ENCODE results near the gene LRCH3.
A peak's percentile ranks its signal among the peaks of the same experiment; 100 is the strongest.

The LRCH3 gene

DNA sequence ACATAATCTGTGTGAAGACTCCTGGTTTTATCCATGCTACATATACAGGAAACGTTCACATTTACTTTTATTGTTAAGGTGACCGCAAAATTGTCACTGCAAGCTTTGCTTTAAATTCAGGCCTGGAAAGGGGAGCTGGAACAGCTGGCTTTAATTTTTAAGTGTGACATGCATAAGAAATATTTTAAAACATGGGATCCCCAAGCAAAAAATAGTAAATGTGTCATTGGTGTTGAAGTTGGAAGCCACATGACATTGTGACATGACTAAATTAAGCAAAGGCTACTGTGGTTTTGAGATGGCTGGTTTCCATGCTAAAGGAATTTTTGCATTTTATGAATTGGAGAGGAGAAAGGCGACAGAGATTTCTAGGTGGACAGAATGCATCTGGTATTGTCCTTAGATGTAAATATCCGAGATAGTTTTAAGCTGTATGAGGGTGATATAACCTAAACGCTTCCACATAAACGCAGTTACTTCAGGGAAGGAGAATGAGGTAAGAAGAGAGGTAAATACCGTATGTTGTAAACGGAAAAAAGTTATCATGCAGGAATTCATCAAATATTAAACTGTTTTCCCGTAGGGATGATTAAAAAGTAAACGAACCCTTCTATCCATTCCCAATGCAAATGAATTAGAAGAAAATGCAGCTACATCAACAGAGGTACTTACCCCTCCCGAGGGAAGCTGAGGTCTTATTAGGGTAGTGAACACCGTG, 42.3 kb upstream of the LRCH3 start:
- Histone ChIP-seq H3K27ac (ENCODE audit: poor library complexity, severe bottlenecking) (peak overlapping the region; percentile 80), H3K4me1 (ENCODE audit: insufficient read depth, poor library complexity, severe bottlenecking) (peaks cover 6% of the 10 kb centered on the region), H3K4me3 (ENCODE audit: severe bottlenecking) (peak overlapping the region; percentile 54), H3K36me3 (ENCODE audit: low read depth) (no peaks in the 10 kb centered on the region), H3K27me3 (ENCODE audit: insufficient read depth, poor library complexity, severe bottlenecking) (no peaks in the 10 kb centered on the region), H3K9me3 (ENCODE audit: severe bottlenecking) (no peaks in the 10 kb centered on the region)
- DNase-seq (ENCODE audit: low spot score): no peak
- TF ChIP-seq, protein P1, sequence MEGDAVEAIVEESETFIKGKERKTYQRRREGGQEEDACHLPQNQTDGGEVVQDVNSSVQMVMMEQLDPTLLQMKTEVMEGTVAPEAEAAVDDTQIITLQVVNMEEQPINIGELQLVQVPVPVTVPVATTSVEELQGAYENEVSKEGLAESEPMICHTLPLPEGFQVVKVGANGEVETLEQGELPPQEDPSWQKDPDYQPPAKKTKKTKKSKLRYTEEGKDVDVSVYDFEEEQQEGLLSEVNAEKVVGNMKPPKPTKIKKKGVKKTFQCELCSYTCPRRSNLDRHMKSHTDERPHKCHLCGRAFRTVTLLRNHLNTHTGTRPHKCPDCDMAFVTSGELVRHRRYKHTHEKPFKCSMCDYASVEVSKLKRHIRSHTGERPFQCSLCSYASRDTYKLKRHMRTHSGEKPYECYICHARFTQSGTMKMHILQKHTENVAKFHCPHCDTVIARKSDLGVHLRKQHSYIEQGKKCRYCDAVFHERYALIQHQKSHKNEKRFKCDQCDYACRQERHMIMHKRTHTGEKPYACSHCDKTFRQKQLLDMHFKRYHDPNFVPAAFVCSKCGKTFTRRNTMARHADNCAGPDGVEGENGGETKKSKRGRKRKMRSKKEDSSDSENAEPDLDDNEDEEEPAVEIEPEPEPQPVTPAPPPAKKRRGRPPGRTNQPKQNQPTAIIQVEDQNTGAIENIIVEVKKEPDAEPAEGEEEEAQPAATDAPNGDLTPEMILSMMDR (IDR thresholded peaks at IDR 0.05; ENCODE audit: poor library complexity, severe bottlenecking): no peak
- ATAC-seq (ENCODE audit: low read depth): no peak

DNA sequence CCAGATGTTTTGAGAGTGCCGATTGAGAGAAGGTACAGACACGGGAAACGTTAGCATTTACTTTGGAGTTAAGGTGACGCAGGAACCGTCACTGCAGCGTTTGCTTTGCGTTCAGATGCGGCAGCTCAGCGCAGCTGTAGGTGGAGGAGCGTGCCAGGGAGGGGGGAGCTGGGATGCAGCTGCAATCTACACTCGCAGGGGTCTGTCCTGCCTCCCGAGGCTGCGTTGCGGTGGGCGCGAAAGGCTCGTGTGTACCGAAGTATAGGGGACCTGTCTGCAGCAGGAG, 41.8 kb upstream of the LRCH3 start:
- ATAC-seq (ENCODE audit: low read depth): peak; percentile 56
- H3K4me3 ChIP-seq (ENCODE audit: severe bottlenecking): peak overlapping the region; percentile 54
- H3K4me1 ChIP-seq (ENCODE audit: insufficient read depth, poor library complexity, severe bottlenecking): peaks cover 8% of the 10 kb centered on the region
- no peaks in the 10 kb centered on the region for H3K9me3 ChIP-seq (ENCODE audit: severe bottlenecking)
- no peak for DNase-seq (ENCODE audit: low spot score)
- H3K27ac ChIP-seq (ENCODE audit: poor library complexity, severe bottlenecking): peak overlapping the region; percentile 80
- TF ChIP-seq, protein P1 (IDR thresholded peaks at IDR 0.05; ENCODE audit: poor library complexity, severe bottlenecking): no peak
- H3K27me3 ChIP-seq (ENCODE audit: insufficient read depth, poor library complexity, severe bottlenecking): no peaks in the 10 kb centered on the region
- no peaks in the 10 kb centered on the region for H3K36me3 ChIP-seq (ENCODE audit: low read depth)

DNA sequence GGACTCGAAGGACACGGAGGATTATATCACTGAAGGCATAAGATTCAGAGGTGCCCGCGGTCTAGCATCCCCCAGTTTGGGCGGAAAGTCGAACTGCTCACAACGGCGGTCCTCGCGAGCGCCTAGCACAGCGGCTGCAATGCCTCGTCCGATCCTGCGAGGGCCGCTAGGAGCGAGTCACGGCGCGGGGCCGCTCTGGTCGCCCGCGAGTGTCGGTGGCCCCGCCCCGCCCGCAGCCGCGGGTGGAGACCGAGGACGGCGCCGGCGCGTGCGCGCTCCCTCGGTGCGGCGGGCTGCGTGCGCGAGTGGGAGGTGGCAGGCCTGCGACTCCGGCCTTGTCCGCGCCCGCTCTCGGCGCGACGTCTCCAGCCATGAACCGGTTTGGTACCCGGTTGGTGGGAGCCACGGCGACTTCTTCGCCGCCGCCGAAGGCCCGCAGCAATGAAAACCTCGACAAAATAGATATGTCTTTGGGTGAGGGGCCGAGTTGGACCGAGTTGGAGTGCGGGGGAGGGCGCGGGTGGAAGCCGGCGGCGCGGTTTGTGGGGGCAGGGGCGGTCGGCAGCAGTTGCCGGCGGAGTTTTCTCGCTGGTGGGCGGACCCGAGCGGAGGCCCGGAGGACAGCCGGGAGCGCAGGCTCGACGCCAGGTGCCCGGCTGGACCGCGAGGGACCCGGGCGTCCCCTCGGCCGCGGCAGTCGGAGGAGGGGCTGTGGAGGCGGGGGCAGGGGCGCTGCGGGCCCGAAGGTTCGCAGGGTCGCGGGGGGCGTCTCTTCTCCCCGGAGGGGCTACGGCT, 41.3 kb upstream of the LRCH3 start, which contains the start of gene FYTTD1:
TSS of gene FYTTD1 (plus strand) at position 283 of the 795 bp plus-strand sequence. CDS start at position 372, 89 bp downstream.
- Histone ChIP-seq H3K4me1 (ENCODE audit: insufficient read depth, poor library complexity, severe bottlenecking) (peaks cover 10% of the 10 kb centered on the region), H3K9me3 (ENCODE audit: severe bottlenecking) (no peaks in the 10 kb centered on the region), H3K27ac (ENCODE audit: poor library complexity, severe bottlenecking) (peak within 1 kb of the TSS; percentile 80), H3K27me3 (ENCODE audit: insufficient read depth, poor library complexity, severe bottlenecking) (no peaks in the 10 kb centered on the region), H3K36me3 (ENCODE audit: low read depth) (no peaks in the 10 kb centered on the region), H3K4me3 (ENCODE audit: severe bottlenecking) (peak within 1 kb of the TSS; percentile 54)
- DNase-seq (ENCODE audit: low spot score): peak; percentile 80
- ATAC-seq (ENCODE audit: low read depth): peak; percentile 82
- TF ChIP-seq, protein P1 (IDR thresholded peaks at IDR 0.05; ENCODE audit: poor library complexity, severe bottlenecking): peak; percentile 73

DNA sequence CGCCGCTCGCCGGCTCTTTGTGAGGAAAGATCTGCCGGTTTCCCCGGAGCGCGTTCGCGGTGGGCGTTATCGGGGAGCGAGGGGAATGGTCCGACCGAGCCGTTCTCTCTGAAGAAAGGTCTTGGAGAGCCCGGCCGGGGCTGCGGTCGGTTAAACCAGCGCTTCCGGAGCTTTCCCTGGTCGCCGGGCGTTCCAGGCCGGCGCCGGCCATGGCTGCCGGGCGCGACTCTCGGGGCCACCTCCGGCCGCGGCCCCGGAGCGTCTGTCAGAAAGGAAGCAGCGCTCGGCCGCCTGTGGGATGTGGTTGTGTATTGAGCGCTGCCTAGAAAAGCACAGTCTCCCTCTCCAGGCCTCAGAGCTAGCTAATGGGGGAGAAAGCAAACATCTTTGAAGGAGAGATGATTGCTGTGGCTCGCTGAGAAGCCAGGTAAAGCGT, 40.6 kb upstream of the LRCH3 start:
- ATAC-seq (ENCODE audit: low read depth): peak; percentile 61
- H3K27ac ChIP-seq (ENCODE audit: poor library complexity, severe bottlenecking): peak overlapping the region; percentile 80

More for the DNA sequence above, 40.6 kb upstream of the LRCH3 start:
- Histone ChIP-seq H3K9me3 (ENCODE audit: severe bottlenecking) (no peaks in the 10 kb centered on the region), H3K4me1 (ENCODE audit: insufficient read depth, poor library complexity, severe bottlenecking) (peaks cover 13% of the 10 kb centered on the region), H3K4me3 (ENCODE audit: severe bottlenecking) (peak overlapping the region; percentile 54), H3K36me3 (ENCODE audit: low read depth) (no peaks in the 10 kb centered on the region), H3K27me3 (ENCODE audit: insufficient read depth, poor library complexity, severe bottlenecking) (no peaks in the 10 kb centered on the region)
- peak; percentile 67 for DNase-seq (ENCODE audit: low spot score)
- TF ChIP-seq, protein P1 (IDR thresholded peaks at IDR 0.05; ENCODE audit: poor library complexity, severe bottlenecking): no peak
